Astrocyte (in vitro differentiated cells and primary cell): ENCODE data around the gene ADGRG2.

Source experiments
- EZH2 ChIP-seq: IDR thresholded peaks from 2 replicates; pipeline ENCODE4 v1.6.1; 2012; ENCODE audit warnings: mild to moderate bottlenecking, low read length, inconsistent platforms; ENCODE audit not compliant: insufficient read depth
- TF ChIP-seq, protein P1 (sequence below): IDR thresholded peaks from 2 replicates; pipeline ENCODE4 v1.5.1; 2011; ENCODE audit warnings: low read depth, mild to moderate bottlenecking, inconsistent platforms, low read length, moderate library complexity; ENCODE audit not compliant: insufficient read depth

DNA sequence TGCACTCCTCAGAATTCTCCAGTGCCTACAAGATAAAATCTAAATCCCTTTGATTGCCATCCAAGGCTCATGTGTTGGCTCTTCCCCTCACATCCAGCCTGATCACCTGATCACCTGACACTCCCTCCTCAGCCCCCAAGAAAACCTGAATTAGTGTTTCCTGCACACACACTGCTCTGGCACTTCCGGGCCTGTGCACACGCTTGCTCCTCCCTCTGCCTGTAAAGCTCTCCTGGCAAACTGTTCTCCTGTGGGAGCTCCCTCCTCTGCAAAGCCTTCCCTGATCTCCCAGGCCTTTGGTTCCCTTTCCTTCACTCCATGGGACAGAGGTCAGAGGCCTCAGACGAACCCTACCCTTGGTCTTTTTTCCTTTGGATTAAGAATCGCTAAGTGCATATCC lies 158.2 kb downstream of the ADGRG2 start:
- TF ChIP-seq, protein P1, sequence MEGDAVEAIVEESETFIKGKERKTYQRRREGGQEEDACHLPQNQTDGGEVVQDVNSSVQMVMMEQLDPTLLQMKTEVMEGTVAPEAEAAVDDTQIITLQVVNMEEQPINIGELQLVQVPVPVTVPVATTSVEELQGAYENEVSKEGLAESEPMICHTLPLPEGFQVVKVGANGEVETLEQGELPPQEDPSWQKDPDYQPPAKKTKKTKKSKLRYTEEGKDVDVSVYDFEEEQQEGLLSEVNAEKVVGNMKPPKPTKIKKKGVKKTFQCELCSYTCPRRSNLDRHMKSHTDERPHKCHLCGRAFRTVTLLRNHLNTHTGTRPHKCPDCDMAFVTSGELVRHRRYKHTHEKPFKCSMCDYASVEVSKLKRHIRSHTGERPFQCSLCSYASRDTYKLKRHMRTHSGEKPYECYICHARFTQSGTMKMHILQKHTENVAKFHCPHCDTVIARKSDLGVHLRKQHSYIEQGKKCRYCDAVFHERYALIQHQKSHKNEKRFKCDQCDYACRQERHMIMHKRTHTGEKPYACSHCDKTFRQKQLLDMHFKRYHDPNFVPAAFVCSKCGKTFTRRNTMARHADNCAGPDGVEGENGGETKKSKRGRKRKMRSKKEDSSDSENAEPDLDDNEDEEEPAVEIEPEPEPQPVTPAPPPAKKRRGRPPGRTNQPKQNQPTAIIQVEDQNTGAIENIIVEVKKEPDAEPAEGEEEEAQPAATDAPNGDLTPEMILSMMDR = no peak
- no peak for TF ChIP-seq EZH2
